MM.1S (cell line): Measurements from ENCODE around the gene GPT2.

Source experiments
- DNase-seq: peaks from one replicate; pipeline ENCODE4 v3.0.0-alpha.2; 2015
- H2AFZ ChIP-seq: fragments of 300-600 bp; sonication (generic); 2 replicates; pipeline ENCODE4 v1.6.0; 2016; ENCODE audit warnings: antibody characterized with exemption, low read length
- H3F3A ChIP-seq: fragments of 300-600 bp; sonication (generic); 2 replicates; pipeline ENCODE4 v1.6.1; 2016; ENCODE audit warnings: mild to moderate bottlenecking, antibody characterized with exemption, low read length, moderate library complexity, mixed read lengths; ENCODE audit not compliant: insufficient read depth
- H3K27ac ChIP-seq: fragments of 300-600 bp; sonication (generic); 2 replicates; pipeline ENCODE4 v1.5.1; 2016; ENCODE audit warnings: mild to moderate bottlenecking, low read length
- H3K27me3 ChIP-seq: fragments of 300-600 bp; sonication (generic); replicated peaks from 2 replicates; pipeline ENCODE4 v1.6.0; 2016; ENCODE audit warnings: low read length; ENCODE audit not compliant: insufficient read depth
- H3K36me3 ChIP-seq: fragments of 300-600 bp; sonication (generic); replicated peaks from 2 replicates; pipeline ENCODE4 v1.6.1; 2016; ENCODE audit warnings: mild to moderate bottlenecking, low read length, mixed read lengths; ENCODE audit not compliant: insufficient read depth
- H3K4me1 ChIP-seq: fragments of 300-600 bp; sonication (generic); 2 replicates; pipeline ENCODE4 v1.6.1; 2016; ENCODE audit warnings: low read length, mixed read lengths
- H3K4me2 ChIP-seq: fragments of 300-600 bp; sonication (generic); 2 replicates; pipeline ENCODE4 v1.6.0; 2016; ENCODE audit warnings: low read depth, low read length
- H3K4me3 ChIP-seq: fragments of 300-600 bp; sonication (generic); 2 replicates; pipeline ENCODE4 v1.5.1; 2016; ENCODE audit warnings: low read length, mixed read lengths
- H3K79me2 ChIP-seq: fragments of 300-600 bp; sonication (generic); 2 replicates; pipeline ENCODE4 v1.6.1; 2016; ENCODE audit warnings: mixed run types, low read length, mixed read lengths
- H3K9ac ChIP-seq: fragments of 300-600 bp; sonication (generic); 2 replicates; pipeline ENCODE4 v1.6.1; 2016; ENCODE audit warnings: low read length, mixed read lengths
- H3K9me2 ChIP-seq: fragments of 300-600 bp; sonication (generic); replicated peaks from 2 replicates; pipeline ENCODE4 v1.6.1; 2016; ENCODE audit warnings: mild to moderate bottlenecking, low read length, mixed read lengths; ENCODE audit not compliant: insufficient read depth
- H3K9me3 ChIP-seq: fragments of 300-600 bp; sonication (generic); replicated peaks from 2 replicates; pipeline ENCODE4 v1.6.1; 2016; ENCODE audit warnings: mild to moderate bottlenecking, low read length, mixed read lengths; ENCODE audit not compliant: insufficient read depth
- H4K20me1 ChIP-seq: fragments of 300-600 bp; sonication (generic); 2 replicates; pipeline ENCODE4 v1.6.1; 2016; ENCODE audit warnings: mild to moderate bottlenecking, low read length, moderate library complexity, mixed read lengths; ENCODE audit not compliant: insufficient read depth
- CTCF ChIP-seq: fragments of 300-600 bp; sonication (generic); IDR thresholded peaks from 2 replicates; pipeline ENCODE4 v1.5.1; 2016; ENCODE audit warnings: antibody characterized with exemption, low read length, mixed read lengths
- EZH2 ChIP-seq: fragments of 300-600 bp; sonication (generic); optimal IDR thresholded peaks from 2 replicates; pipeline ENCODE3; 2017; ENCODE audit warnings: low read depth, mild to moderate bottlenecking, antibody characterized with exemption, low read length, mixed read lengths
- EZH2phosphoT487 ChIP-seq: fragments of 300-600 bp; sonication (generic); IDR thresholded peaks from 2 replicates; pipeline ENCODE4 v1.6.1; 2018; ENCODE audit warnings: antibody characterized with exemption, low read length

Gene GPT2

GRCh38 chr16:46971271-46971670 is 87.1 kb downstream of the GPT2 start:
- no peaks in the 10 kb centered on the region for H3K27me3 ChIP-seq
- no peak overlapping the region for H2AFZ ChIP-seq
- H4K20me1 ChIP-seq, result peaks cover 15% of the 10 kb centered on the region
- H3K4me2 ChIP-seq, result no peak overlapping the region
- no peak overlapping the region for H3K4me3 ChIP-seq
- no peak for DNase-seq
- no peaks in the 10 kb centered on the region for H3K9me2 ChIP-seq
- peaks cover 16% of the 10 kb centered on the region for H3K4me1 ChIP-seq
- peaks cover 9% of the 10 kb centered on the region; the same call in 1 of the 2 replicates for H3K36me3 ChIP-seq
- no peak overlapping the region for H3K27ac ChIP-seq
- no peak overlapping the region for H3K9ac ChIP-seq
- H3F3A ChIP-seq, result peaks cover 10% of the 10 kb centered on the region
- TF ChIP-seq EZH2, result no peak
- peaks cover 75% of the 10 kb centered on the region for H3K79me2 ChIP-seq
- H3K9me3 ChIP-seq, result no peaks in the 10 kb centered on the region

GRCh38 chr16:46972429-46973206 is 88.5 kb downstream of the GPT2 start:
- Histone ChIP-seq H3K9ac (peak overlapping the region; percentile 89), H4K20me1 (peaks cover 15% of the 10 kb centered on the region), H3K27ac (peak overlapping the region; percentile 84; the same call in 1 of the 2 replicates), H3K36me3 (no peaks in the 10 kb centered on the region; the same call in 1 of the 2 replicates), H3K4me2 (peak overlapping the region; percentile 95), H3K27me3 (no peaks in the 10 kb centered on the region), H3K79me2 (peaks cover 68% of the 10 kb centered on the region), H3F3A (peaks cover 10% of the 10 kb centered on the region), H3K9me2 (no peaks in the 10 kb centered on the region), H3K4me1 (peaks cover 21% of the 10 kb centered on the region), H3K4me3 (peak overlapping the region; percentile 97), H2AFZ (peak overlapping the region; percentile 52), H3K9me3 (no peaks in the 10 kb centered on the region)
- TF ChIP-seq CTCF (no peak), EZH2 (no peak), EZH2phosphoT487 (no peak)
- DNase-seq, result peak; percentile 39

- Histone ChIP-seq H3K27ac (peak within 1 kb of the TSS; percentile 84), H3F3A (peaks cover 10% of the 10 kb centered on the region), H2AFZ (peak within 1 kb of the TSS; percentile 81)
Measured at GRCh38 chr16:46973207-46973995, 89.2 kb downstream of the GPT2 start, which contains the start of gene DNAJA2. DNAJA2 (minus strand) TSS chr16:46973674; CDS start chr16:46973572, 102 bp downstream.

More at GRCh38 chr16:46973207-46973995, 89.2 kb downstream of the GPT2 start, which contains the start of gene DNAJA2:
- no peaks in the 10 kb centered on the region; the same call in 1 of the 2 replicates for H3K36me3 ChIP-seq
- H3K27me3 ChIP-seq, result no peaks in the 10 kb centered on the region
- peak; percentile 86 for DNase-seq
- peaks cover 60% of the 10 kb centered on the region for H3K79me2 ChIP-seq
- H3K9me3 ChIP-seq, result no peaks in the 10 kb centered on the region
- no peaks in the 10 kb centered on the region for H3K9me2 ChIP-seq
- peak within 1 kb of the TSS; percentile 97 for H3K4me3 ChIP-seq
- H4K20me1 ChIP-seq, result peaks cover 15% of the 10 kb centered on the region
- TF ChIP-seq EZH2phosphoT487 (no peak), CTCF (no peak), EZH2 (no peak)
- peak within 1 kb of the TSS; percentile 95 for H3K4me2 ChIP-seq
- H3K4me1 ChIP-seq, result peaks cover 21% of the 10 kb centered on the region
- peak within 1 kb of the TSS; percentile 89 for H3K9ac ChIP-seq
